K562 (cell line): ENCODE data around the gene PRND. TPM values are rescaled to one million over a fixed set of nuclear protein-coding genes. Genes with fewer than 3 reads are reported as not detected.
A peak's percentile ranks its signal among the peaks of the same experiment; 100 is the strongest.
"Not testable (repeated sequence)": the region's sequence is repeated elsewhere in the genome, so short reads cannot be mapped to it uniquely, and the experiment has no call there.

Experiments used
- ATAC-seq: fragments of 200-7000 bp; cut with Tn5 transposase; 3 replicates; pipeline ENCODE4 v1.9.1; 2020; ENCODE audit warnings: moderate library complexity
- BruUV-seq: library from RNA; stranded (reverse); fragments of 400-500 nt; replicated peaks from 2 replicates; lab custom pipeline; 2021; lab: Mats Ljungman, UMichigan
- CTCF ChIA-PET: fragments of 300-600 bp; formaldehyde crosslinking; extraction: SDS; loops from one replicate; lab custom pipeline; 2021; ENCODE audit warnings: low intra/inter-chr PET ratio; lab: Yijun Ruan, JAX
- POLR2A ChIA-PET: fragments of 300-600, 350-650 bp; sonication (Branson Sonifier 250); formaldehyde crosslinking; extraction: SDS; loops from one replicate; lab custom pipeline; 2021; ENCODE audit warnings: antibody characterized with exemption, inconsistent platforms; lab: Yijun Ruan, JAX
- DNase-seq, 4 experiments: peaks; one replicate each; pipeline versions ENCODE4 v3.0.0 to v3.0.0-alpha.2; 2011 to 2018; ENCODE audit warnings: low spot score in 3 of 4, mixed read lengths in 3 of 4; ENCODE audit errors: extremely low read depth in 1 of 4
- FAIRE-seq: peaks from 2 replicates; lab custom pipeline; 2011; peaks lifted over from hg19 to GRCh38; lab: Jason Lieb, UNC
- H2AFZ ChIP-seq: 2 replicates; pipeline ENCODE4 v1.6.0; 2011; ENCODE audit warnings: low read depth, low read length, control low read depth, inconsistent platforms
- H3K27ac ChIP-seq: fragments of 200-600 bp; 3 replicates; pipeline ENCODE4 v1.8.0; 2011; ENCODE audit warnings: low read depth, mild to moderate bottlenecking, control low read depth, inconsistent platforms, low read length, moderate library complexity, mixed read lengths; ENCODE audit errors: extremely low read depth
- H3K27me3 ChIP-seq, 2 experiments: fragments of 300-600 bp in 1 of 2; 2 replicates in 1 of 2; 3 replicates in 1 of 2; pipeline versions ENCODE4 v1.6.0 to v1.8.0; 2011; ENCODE audit warnings: inconsistent platforms in 2 of 2, low read length in 2 of 2, mild to moderate bottlenecking in 1 of 2, mixed read lengths in 1 of 2, moderate library complexity in 1 of 2; ENCODE audit not compliant: control insufficient read depth in 2 of 2, insufficient read depth in 2 of 2
- H3K36me3 ChIP-seq: fragments of 300-600 bp; 3 replicates; pipeline ENCODE4 v1.8.0; 2011; ENCODE audit warnings: mild to moderate bottlenecking, low read length, inconsistent platforms; ENCODE audit not compliant: control insufficient read depth, insufficient read depth
- H3K4me1 ChIP-seq, 2 experiments: fragments of 200-600 bp in 1 of 2; replicated peaks in 1 of 2; 2 replicates in 1 of 2; 3 replicates in 1 of 2; pipeline versions ENCODE4 v1.5.1 to v1.8.0; 2011; ENCODE audit warnings: inconsistent platforms in 2 of 2, low read length in 2 of 2, mild to moderate bottlenecking in 1 of 2, mixed read lengths in 1 of 2, moderate library complexity in 1 of 2; ENCODE audit not compliant: control insufficient read depth in 2 of 2, insufficient read depth in 2 of 2
- H3K4me2 ChIP-seq: 2 replicates; pipeline ENCODE4 v1.6.1; 2011; ENCODE audit warnings: low read length, control low read depth, inconsistent platforms, mixed read lengths; ENCODE audit not compliant: insufficient read depth
- H3K4me3 ChIP-seq: fragments of 200-600 bp; sonication (generic), shearing (Covaris generic); 2 replicates; pipeline ENCODE4 v1.5.1; 2016; ENCODE audit warnings: control low read depth, inconsistent platforms
- H3K79me2 ChIP-seq: fragments of 200-600 bp; 3 replicates; pipeline ENCODE4 v1.8.0; 2011; ENCODE audit warnings: low read length, inconsistent platforms; ENCODE audit not compliant: control insufficient read depth, insufficient read depth
- H3K9ac ChIP-seq, 2 experiments: 2 replicates each; pipeline versions ENCODE4 v1.6.0 to v1.6.1; 2011; ENCODE audit warnings: low read depth in 2 of 2, low read length in 2 of 2, control low read depth in 1 of 2, inconsistent platforms in 1 of 2, mild to moderate bottlenecking in 1 of 2, mixed read lengths in 1 of 2; ENCODE audit not compliant: insufficient read depth in 1 of 2
- H3K9me1 ChIP-seq: one replicate; pipeline ENCODE4 v1.6.0; 2011; ENCODE audit warnings: inconsistent platforms, mild to moderate bottlenecking, low read length, moderate library complexity; ENCODE audit not compliant: control insufficient read depth, insufficient read depth
- H3K9me3 ChIP-seq: replicated peaks from 2 replicates; pipeline ENCODE4 v1.5.1; 2011; ENCODE audit warnings: low read depth, low read length, inconsistent platforms; ENCODE audit not compliant: control insufficient read depth, insufficient read depth
- H4K20me1 ChIP-seq: replicated peaks from 2 replicates; pipeline ENCODE4 v1.6.1; 2011; ENCODE audit warnings: low read length, inconsistent platforms, mixed read lengths; ENCODE audit not compliant: control insufficient read depth, insufficient read depth
- CEBPZ ChIP-seq: fragments of 150-350 bp; IDR thresholded peaks from 2 replicates; pipeline ENCODE4 v1.6.1; 2014; ENCODE audit warnings: low read depth, mild to moderate bottlenecking, low read length, borderline replicate concordance
- FOXJ2 ChIP-seq: fragments of 200-800 bp; sonication (Bioruptor generic); IDR thresholded peaks from 2 replicates; pipeline ENCODE4 v1.6.1; 2016; ENCODE audit warnings: missing genetic modification characterization, missing compliant biosample characterization
- HMBOX1 ChIP-seq: sonication (generic); IDR thresholded peaks from 2 replicates; pipeline ENCODE4 v1.6.1; 2016
- THRB ChIP-seq: fragments of 450-650 bp; formaldehyde crosslinking; conservative IDR thresholded peaks from 2 replicates; pipeline ENCODE4 v1.4.0; 2022; ENCODE audit warnings: mild to moderate bottlenecking, missing genetic modification characterization
- TRIM25 ChIP-seq: fragments of 450-650 bp; IDR thresholded peaks from 2 replicates; pipeline ENCODE4 v1.7.0; 2016; ENCODE audit warnings: borderline replicate concordance
- ZNF431 ChIP-seq: sonication (generic); formaldehyde crosslinking; IDR thresholded peaks from 2 replicates; pipeline ENCODE4 v1.8.0; 2022; ENCODE audit warnings: mild to moderate bottlenecking, missing genetic modification reagents
- WGBS: fragments of 100-300 bp; shearing (Covaris generic); methylation state at CpG from one replicate; pipeline ENCODE4 v1.1.6; 2016; ENCODE audit warnings: low coverage, mixed read lengths; ENCODE audit not compliant: insufficient coverage; ENCODE audit errors: missing lambda C conversion rate; 5-methylcytosine and 5-hydroxymethylcytosine counted together
- in situ Hi-C: fragments of 300-500 bp; cut with MboI; formaldehyde crosslinking; loops from 4 replicates; pipeline ENCODE4 v1.15.0; 2018; ENCODE audit warnings: inconsistent platforms, mixed read lengths
- intact Hi-C: fragments of 100-400 bp; cut with micrococcal nuclease; formaldehyde crosslinking; loops from 2 replicates; pipeline ENCODE4 v1.14.2; 2022
- polyA plus RNA-seq, 8 experiments: library from polyadenylated mRNA; depleted of rRNA in 4 of 8; stranded (reverse) in 5 of 8; unstranded in 3 of 8; fragments of >200 nt; fragmentation: Nextera tagmentation in 2 of 8; fragmentation: Illumina TruSeq in 1 of 8; extraction: Ambion mirVana in 2 of 8; extraction: Trizol in 1 of 8; gene quantifications; 2 replicates each; pipeline versions ENCODE4 v1.2.1 to v1.2.3, GENCODE V29; 2011 to 2014; ENCODE audit warnings: inconsistent platforms in 1 of 8, missing spikeins in 1 of 8
- total RNA-seq, 7 experiments: library from RNA; depleted of rRNA in 6 of 7; stranded (reverse); fragments of >200 nt in 6 of 7; fragmentation: Illumina TruSeq in 2 of 7; extraction: Trizol in 2 of 7; gene quantifications; 2 replicates each; pipeline versions ENCODE4 v1.2.1 to v1.2.3, GENCODE V29; 2011 to 2021; ENCODE audit warnings: low replicate concordance in 1 of 7

PRND gene
- total and polyA plus RNA-seq, 9 of the 15 experiments (the other 6 are each of a cell fraction or from before 2014, with no cell fraction given): not detected

GRCh38 chr20:4773014-4773413, 51.3 kb downstream of the PRND start:
- POLR2A ChIA-PET: interaction anchor here (0.7 kb wide), 1 partner anchor 1744 kb away, joined by 3 read pairs; no protein-coding TSS in a partner anchor
- H3K27ac ChIP-seq, H4K20me1 ChIP-seq, H3K9me3 ChIP-seq, FAIRE-seq, H3K4me2 ChIP-seq, H3K4me1 ChIP-seq, H3K4me3 ChIP-seq, H3K36me3 ChIP-seq, CTCF ChIA-PET, H3K9me1 ChIP-seq, in situ Hi-C loops, H3K79me2 ChIP-seq, H2AFZ ChIP-seq, DNase-seq, ATAC-seq, intact Hi-C loops: not testable (repeated sequence)
- WGBS: 0% methylated on average over 5 of the region's 5 CpGs
- TF ChIP-seq ZNF431: peak; percentile 85
- TF ChIP-seq, all 486 proteins: peak for 1; not testable (repeated sequence) for 485
- not testable (repeated sequence) for BruUV-seq, H3K9ac ChIP-seq, H3K27me3 ChIP-seq

- H3K4me2 ChIP-seq: no peak overlapping the region
- H3K4me3 ChIP-seq: no peak overlapping the region
- H3K4me1 ChIP-seq: peaks cover 0 to 4% of the 10 kb centered on the region in 2 experiments; a peak in 2 of 5 replicates
- no peaks in the 10 kb centered on the region for H3K9me1 ChIP-seq
- no TSS peak for BruUV-seq
- in situ Hi-C loops: no loop called here
- H3K27ac ChIP-seq: no peak overlapping the region
- H3K9me3 ChIP-seq: no peaks in the 10 kb centered on the region
- ATAC-seq: no peak
- ChIA-PET CTCF (no interaction called here), POLR2A (no interaction called here)
- no peaks in the 10 kb centered on the region for H4K20me1 ChIP-seq
- WGBS: 0% methylated on average over 5 of the region's 5 CpGs
- no peak for FAIRE-seq
- no peaks in the 10 kb centered on the region for H3K36me3 ChIP-seq
- peaks cover 0 to 9% of the 10 kb centered on the region in 2 experiments; a peak in 2 of 5 replicates for H3K27me3 ChIP-seq
- no peak for DNase-seq
- no peaks in the 10 kb centered on the region for H3K79me2 ChIP-seq
- no peak overlapping the region for H3K9ac ChIP-seq
- H2AFZ ChIP-seq: no peak overlapping the region
- intact Hi-C loops: loop anchor here (1.0 kb wide), 1 partner anchor 14 kb away; no protein-coding TSS in a partner anchor
- TF ChIP-seq FOXJ2 (tag): no peak
- no peak for TF ChIP-seq HMBOX1
- TF ChIP-seq TRIM25: no peak
- TF ChIP-seq THRB (CRISPR knock-in tag): no peak
- no peak for TF ChIP-seq CEBPZ
These were observed 52.0 kb downstream of the PRND start for GRCh38 chr20:4773736-4774135.
